ENCODE data around the gene SH3TC1.

GRCh38 chr4:8205241-8205707 lies 6.2 kb downstream of the SH3TC1 start:
- TF ChIP-seq EP300 (IDR thresholded peaks at IDR 0.05), result no peak
- no peak for TF ChIP-seq POLR2A (IDR thresholded peaks at IDR 0.05)
- TF ChIP-seq, protein P1, sequence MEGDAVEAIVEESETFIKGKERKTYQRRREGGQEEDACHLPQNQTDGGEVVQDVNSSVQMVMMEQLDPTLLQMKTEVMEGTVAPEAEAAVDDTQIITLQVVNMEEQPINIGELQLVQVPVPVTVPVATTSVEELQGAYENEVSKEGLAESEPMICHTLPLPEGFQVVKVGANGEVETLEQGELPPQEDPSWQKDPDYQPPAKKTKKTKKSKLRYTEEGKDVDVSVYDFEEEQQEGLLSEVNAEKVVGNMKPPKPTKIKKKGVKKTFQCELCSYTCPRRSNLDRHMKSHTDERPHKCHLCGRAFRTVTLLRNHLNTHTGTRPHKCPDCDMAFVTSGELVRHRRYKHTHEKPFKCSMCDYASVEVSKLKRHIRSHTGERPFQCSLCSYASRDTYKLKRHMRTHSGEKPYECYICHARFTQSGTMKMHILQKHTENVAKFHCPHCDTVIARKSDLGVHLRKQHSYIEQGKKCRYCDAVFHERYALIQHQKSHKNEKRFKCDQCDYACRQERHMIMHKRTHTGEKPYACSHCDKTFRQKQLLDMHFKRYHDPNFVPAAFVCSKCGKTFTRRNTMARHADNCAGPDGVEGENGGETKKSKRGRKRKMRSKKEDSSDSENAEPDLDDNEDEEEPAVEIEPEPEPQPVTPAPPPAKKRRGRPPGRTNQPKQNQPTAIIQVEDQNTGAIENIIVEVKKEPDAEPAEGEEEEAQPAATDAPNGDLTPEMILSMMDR (IDR thresholded peaks at IDR 0.05), result no peak

Data from gastroesophageal sphincter (tissue), 3 donors.